ENCODE results near the gene CD58.
"Not testable (repeated sequence)": the region's sequence is repeated elsewhere in the genome, so short reads cannot be mapped to it uniquely, and the experiment has no call there.

Gene CD58

GRCh38 chr1:116591951-116592605 lies 21.3 kb upstream of the CD58 start:
- not testable (repeated sequence) for DNase-seq (ENCODE audit: low spot score)

- not testable (repeated sequence) for DNase-seq (ENCODE audit: low spot score)
Measured at GRCh38 chr1:116591006-116591950, 20.5 kb upstream of the CD58 start.

- not testable (repeated sequence) for DNase-seq (ENCODE audit: low spot score)
Measured at GRCh38 chr1:116590359-116591005, 19.7 kb upstream of the CD58 start.

- not testable (repeated sequence) for DNase-seq (ENCODE audit: low spot score)
Measured at GRCh38 chr1:116589101-116589735, 18.4 kb upstream of the CD58 start.

- no peak for DNase-seq (ENCODE audit: low spot score)
Measured at GRCh38 chr1:116587501-116588227, 16.8 kb upstream of the CD58 start.

GRCh38 chr1:116586741-116587143 lies 15.9 kb upstream of the CD58 start:
- DNase-seq (ENCODE audit: low spot score), result no peak

GRCh38 chr1:116585886-116586285 lies 15.1 kb upstream of the CD58 start:
- DNase-seq (ENCODE audit: low spot score), result no peak

GRCh38 chr1:116581323-116581885 lies 10.6 kb upstream of the CD58 start:
- no peak for DNase-seq (ENCODE audit: low spot score)

- DNase-seq (ENCODE audit: low spot score), result no peak
Measured at GRCh38 chr1:116580446-116581322, 9.9 kb upstream of the CD58 start.

- no peak for DNase-seq (ENCODE audit: low spot score)
Measured at GRCh38 chr1:116579259-116579875, 8.5 kb upstream of the CD58 start.

- no peak for DNase-seq (ENCODE audit: low spot score)
Measured at GRCh38 chr1:116578581-116578980, 7.8 kb upstream of the CD58 start.

GRCh38 chr1:116577759-116578314 lies 7.0 kb upstream of the CD58 start:
- DNase-seq (ENCODE audit: low spot score), result no peak

GRCh38 chr1:116574581-116575291 lies 3.9 kb upstream of the CD58 start:
- DNase-seq (ENCODE audit: low spot score), result peak; percentile 83

GRCh38 chr1:116573431-116574095 lies 2.7 kb upstream of the CD58 start:
- DNase-seq (ENCODE audit: low spot score), result no peak

- no peak for DNase-seq (ENCODE audit: low spot score)
Measured at GRCh38 chr1:116572771-116573430, 2.1 kb upstream of the CD58 start.

- DNase-seq (ENCODE audit: low spot score), result no peak
Measured at GRCh38 chr1:116572099-116572498, 1.3 kb upstream of the CD58 start.

GRCh38 chr1:116571215-116571919 lies 541 bp upstream of the CD58 start:
- DNase-seq (ENCODE audit: low spot score), result no peak

Measured in COLO829 (cell line).